Esophagus squamous epithelium (tissue), 5 donors: ENCODE data around the gene TINAGL1. TPM values are rescaled to one million over a fixed set of nuclear protein-coding genes. Genes with fewer than 3 reads are reported as not detected.
A peak's percentile ranks its signal among the peaks of the same experiment; 100 is the strongest.

Experiments
- DNase-seq: peaks from one replicate; lab custom pipeline; 2025; lab: John Stamatoyannopoulos, UW
- H3K27ac ChIP-seq, 4 donors: fragments of 200-600 bp; sonication (generic); one replicate each; pipeline ENCODE4 v1.5.1; 2016 to 2019; ENCODE audit warnings: mild to moderate bottlenecking in 1 of 4
- H3K27me3 ChIP-seq, 4 donors: fragments of 200-600 bp; sonication (generic); 1 replicate in 3 of 4; 2 replicates in 1 of 4; pipeline versions ENCODE4 v1.5.1 to v1.6.0; 2017 to 2021; ENCODE audit warnings: antibody characterized with exemption in 1 of 4
- H3K36me3 ChIP-seq, 3 donors: fragments of 200-600 bp; sonication (generic); one replicate each; pipeline ENCODE4 v1.5.1; 2016 to 2019
- H3K4me1 ChIP-seq, 3 donors: fragments of 200-600 bp; sonication (generic); one replicate each; pipeline ENCODE4 v1.5.1; 2017 to 2019
- H3K4me3 ChIP-seq, 4 donors: fragments of 200-600 bp; sonication (generic); 1 replicate in 3 of 4; 2 replicates in 1 of 4; pipeline ENCODE4 v1.5.1; 2016 to 2019; ENCODE audit warnings: mild to moderate bottlenecking in 2 of 4, moderate library complexity in 1 of 4
- H3K9me3 ChIP-seq, 3 donors: fragments of 200-600 bp; sonication (generic); one replicate each; pipeline ENCODE4 v1.5.1; 2016 to 2019
- POLR2A ChIP-seq, 4 donors: fragments of 450-650 bp; IDR thresholded peaks; one replicate each; pipeline ENCODE4 v1.6.1; 2017; ENCODE audit warnings: antibody characterized with exemption in 4 of 4, mild to moderate bottlenecking in 4 of 4, moderate library complexity in 3 of 4
- WGBS, 2 donors: methylation state at CpG; one replicate each; pipeline ENCODE4 v1.1.5; 2018; 5-methylcytosine and 5-hydroxymethylcytosine counted together
- intact Hi-C: fragments of 100-400 bp; cut with DNase I; formaldehyde crosslinking; loops from one replicate; pipeline ENCODE4 v1.15.0; 2022
- total RNA-seq, 4 donors: library from RNA; depleted of rRNA; stranded (reverse); fragments of >200 nt; gene quantifications; one replicate each; pipeline ENCODE4 v1.1.0, GENCODE V29; 2016
- TF ChIP-seq, protein P1 (sequence below), 6 experiments: fragments of 450-650 bp in 4 of 6; fragments of 200-600 bp in 2 of 6; sonication (generic) in 2 of 6; IDR thresholded peaks; one replicate each; pipeline ENCODE4 v1.5.1; 2016 to 2019; ENCODE audit warnings: antibody characterized with exemption in 6 of 6, mild to moderate bottlenecking in 4 of 6, moderate library complexity in 4 of 6
- donor health status: DM: yes; HTN: yes; CAD: no.

Gene TINAGL1
- total RNA-seq, 4 donors from 2014 or later: 24.5 to 56.4 (median 44.6) TPM

- WGBS, 2 donors: 73 to 80% methylated on average over 2 to 4 of the region's 4 CpGs
- intact Hi-C loops: no loop called here
- Histone ChIP-seq H3K27me3 (no peaks in the 10 kb centered on the region), H3K4me3 (no peak overlapping the region), H3K4me1 (peaks cover 6 to 29% (median 17%) of the 10 kb centered on the region in 3 donors), H3K36me3 (peaks cover 5 to 45% (median 19%) of the 10 kb centered on the region in 3 donors), H3K27ac (peak overlapping the region in 2 of 4 donors; percentile 19 to 67), H3K9me3 (no peaks in the 10 kb centered on the region)
- TF ChIP-seq, protein P1, sequence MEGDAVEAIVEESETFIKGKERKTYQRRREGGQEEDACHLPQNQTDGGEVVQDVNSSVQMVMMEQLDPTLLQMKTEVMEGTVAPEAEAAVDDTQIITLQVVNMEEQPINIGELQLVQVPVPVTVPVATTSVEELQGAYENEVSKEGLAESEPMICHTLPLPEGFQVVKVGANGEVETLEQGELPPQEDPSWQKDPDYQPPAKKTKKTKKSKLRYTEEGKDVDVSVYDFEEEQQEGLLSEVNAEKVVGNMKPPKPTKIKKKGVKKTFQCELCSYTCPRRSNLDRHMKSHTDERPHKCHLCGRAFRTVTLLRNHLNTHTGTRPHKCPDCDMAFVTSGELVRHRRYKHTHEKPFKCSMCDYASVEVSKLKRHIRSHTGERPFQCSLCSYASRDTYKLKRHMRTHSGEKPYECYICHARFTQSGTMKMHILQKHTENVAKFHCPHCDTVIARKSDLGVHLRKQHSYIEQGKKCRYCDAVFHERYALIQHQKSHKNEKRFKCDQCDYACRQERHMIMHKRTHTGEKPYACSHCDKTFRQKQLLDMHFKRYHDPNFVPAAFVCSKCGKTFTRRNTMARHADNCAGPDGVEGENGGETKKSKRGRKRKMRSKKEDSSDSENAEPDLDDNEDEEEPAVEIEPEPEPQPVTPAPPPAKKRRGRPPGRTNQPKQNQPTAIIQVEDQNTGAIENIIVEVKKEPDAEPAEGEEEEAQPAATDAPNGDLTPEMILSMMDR (IDR thresholded peaks at IDR 0.05): no peak
- no peak for TF ChIP-seq POLR2A (IDR thresholded peaks at IDR 0.05)
- no peak for DNase-seq
These were observed 49.4 kb downstream of the TINAGL1 start for GRCh38 chr1:31625561-31626222.

- Histone ChIP-seq H3K9me3 (no peaks in the 10 kb centered on the region), H3K4me1 (peaks cover 6 to 29% (median 17%) of the 10 kb centered on the region in 3 donors), H3K27ac (peak overlapping the region; percentile 58 to 71 (median 63)), H3K27me3 (no peaks in the 10 kb centered on the region), H3K36me3 (peaks cover 5 to 53% (median 26%) of the 10 kb centered on the region in 3 donors), H3K4me3 (no peak overlapping the region)
- TF ChIP-seq, protein P1 (IDR thresholded peaks at IDR 0.05): no peak
- no peak for TF ChIP-seq POLR2A (IDR thresholded peaks at IDR 0.05)
- DNase-seq: no peak
- 61 to 76% methylated on average over 15 to 23 of the region's 23 CpGs for WGBS, 2 donors
- intact Hi-C loops: no loop called here
These were observed 50.2 kb downstream of the TINAGL1 start for GRCh38 chr1:31626223-31627207.

DNA sequence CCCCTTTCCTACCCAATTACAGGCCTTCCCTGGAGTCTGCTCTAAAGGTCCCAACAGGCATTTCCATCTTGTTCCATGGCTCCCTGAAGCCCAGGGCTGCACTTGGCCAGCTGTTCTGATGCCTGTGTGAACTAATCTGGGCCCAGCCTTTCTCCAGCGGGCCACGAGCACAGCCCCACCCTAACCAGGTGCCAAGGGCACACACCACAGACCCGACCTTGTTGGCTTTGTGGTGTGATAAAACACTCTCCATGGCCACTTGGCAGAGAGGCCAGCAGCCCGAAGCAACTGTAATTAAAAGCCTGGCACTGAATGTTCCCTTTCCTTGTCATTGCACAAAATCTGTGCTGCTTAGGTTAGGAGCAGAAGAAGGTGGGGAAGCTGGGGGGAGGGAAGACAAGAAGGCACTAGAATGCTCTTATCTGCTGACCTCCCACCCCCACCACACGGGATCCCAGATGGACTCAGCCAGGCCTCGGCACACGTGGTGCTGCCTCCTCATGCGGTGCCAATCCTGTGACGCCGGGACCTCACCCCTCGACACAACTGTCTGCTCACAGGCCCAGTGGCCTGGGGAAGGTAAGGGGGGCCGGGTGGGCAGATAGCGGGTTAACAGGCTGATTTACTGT is 51.1 kb downstream of the TINAGL1 start:
- Histone ChIP-seq H3K9me3 (no peaks in the 10 kb centered on the region), H3K4me1 (peaks cover 6 to 29% (median 17%) of the 10 kb centered on the region in 3 donors), H3K36me3 (peaks cover 13 to 62% (median 35%) of the 10 kb centered on the region in 3 donors), H3K27me3 (no peaks in the 10 kb centered on the region), H3K4me3 (no peak overlapping the region), H3K27ac (peak overlapping the region; percentile 58 to 71 (median 63))
- no peak for DNase-seq
- intact Hi-C loops: no loop called here
- 21 to 40% methylated on average over 1 to 6 of the region's 13 CpGs for WGBS, 2 donors
- no peak for TF ChIP-seq POLR2A (IDR thresholded peaks at IDR 0.05)
- TF ChIP-seq, protein P1 (IDR thresholded peaks at IDR 0.05): no peak

- no peaks in the 10 kb centered on the region for H3K9me3 ChIP-seq
- H3K4me1 ChIP-seq: peaks cover 6 to 29% (median 17%) of the 10 kb centered on the region in 3 donors
- TF ChIP-seq, protein P1 (IDR thresholded peaks at IDR 0.05): no peak
- no peak for TF ChIP-seq POLR2A (IDR thresholded peaks at IDR 0.05)
- H3K36me3 ChIP-seq: peaks cover 17 to 69% (median 38%) of the 10 kb centered on the region in 3 donors
- WGBS, 2 donors: 40 to 46% methylated on average over 2 to 7 of the region's 11 CpGs
- intact Hi-C loops: no loop called here
- H3K27me3 ChIP-seq: no peaks in the 10 kb centered on the region
- DNase-seq: no peak
- H3K27ac ChIP-seq: peak overlapping the region; percentile 58 to 71 (median 63)
- H3K4me3 ChIP-seq: no peak overlapping the region
These were observed 51.7 kb downstream of the TINAGL1 start for GRCh38 chr1:31627930-31628559.
